CD14-positive monocyte (primary cell): ENCODE results near the gene THRAP3. TPM values are rescaled to one million over a fixed set of nuclear protein-coding genes. Genes with fewer than 3 reads are reported as not detected.
"Not testable (repeated sequence)": the region's sequence is repeated elsewhere in the genome, so short reads cannot be mapped to it uniquely, and the experiment has no call there.

Experiments used
- DNase-seq, 3 donors: peaks; one replicate each; pipeline ENCODE4 v3.0.0-alpha.2; 2011 to 2022
- H2AFZ ChIP-seq: 2 replicates; pipeline ENCODE4 v1.6.0; 2012; ENCODE audit warnings: mild to moderate bottlenecking, low read depth, low read length, inconsistent platforms; ENCODE audit not compliant: insufficient read depth, poor library complexity, severe bottlenecking
- H3K27ac ChIP-seq, 2 donors: 1 replicate in 1 of 2; 2 replicates in 1 of 2; pipeline ENCODE4 v1.5.1; 2012 to 2013; ENCODE audit warnings: low read length in 2 of 2, control low read depth in 1 of 2, inconsistent platforms in 1 of 2, low read depth in 1 of 2, mild to moderate bottlenecking in 1 of 2
- H3K27me3 ChIP-seq, 2 donors: one replicate each; pipeline versions ENCODE4 v1.6.0 to v1.6.1; 2011 to 2013; ENCODE audit warnings: low read length in 2 of 2; ENCODE audit not compliant: control insufficient read depth in 2 of 2, insufficient read depth in 2 of 2
- H3K36me3 ChIP-seq, 2 donors: replicated peaks in 1 of 2; 1 replicate in 1 of 2; 2 replicates in 1 of 2; pipeline versions ENCODE4 v1.5.1 to v1.6.1; 2012 to 2013; ENCODE audit warnings: low read length in 2 of 2, control low read depth in 1 of 2, inconsistent platforms in 1 of 2, mild to moderate bottlenecking in 1 of 2; ENCODE audit not compliant: insufficient read depth in 2 of 2, control insufficient read depth in 1 of 2
- H3K4me1 ChIP-seq, 2 donors: 1 replicate in 1 of 2; 2 replicates in 1 of 2; pipeline versions ENCODE4 v1.5.1 to v1.6.1; 2012 to 2013; ENCODE audit warnings: low read length in 2 of 2, control low read depth in 1 of 2, inconsistent platforms in 1 of 2, mild to moderate bottlenecking in 1 of 2, moderate library complexity in 1 of 2; ENCODE audit not compliant: insufficient read depth in 2 of 2, control insufficient read depth in 1 of 2
- H3K4me2 ChIP-seq: replicated peaks from 2 replicates; pipeline ENCODE3; 2012; ENCODE audit warnings: low read length, moderate library complexity, mild to moderate bottlenecking; ENCODE audit not compliant: poor library complexity, severe bottlenecking; ENCODE audit errors: extremely low read depth
- H3K4me3 ChIP-seq, 3 experiments: fragments of 200-600 bp in 1 of 3; sonication (generic) in 1 of 3; replicated peaks in 1 of 3; 1 replicate in 2 of 3; 2 replicates in 1 of 3; pipeline ENCODE4 v1.5.1; 2011 to 2013; ENCODE audit warnings: low read length in 3 of 3, mild to moderate bottlenecking in 3 of 3, control low read depth in 2 of 3, low read depth in 2 of 3, inconsistent platforms in 1 of 3, moderate library complexity in 1 of 3
- H3K79me2 ChIP-seq: 2 replicates; pipeline ENCODE4 v1.6.0; 2012; ENCODE audit warnings: mild to moderate bottlenecking, control low read depth, inconsistent platforms, low read length, moderate library complexity; ENCODE audit not compliant: insufficient read depth
- H3K9ac ChIP-seq: 2 replicates; pipeline ENCODE4 v1.6.0; 2017; ENCODE audit warnings: low read length, mild to moderate bottlenecking; ENCODE audit not compliant: insufficient read depth, poor library complexity, severe bottlenecking
- H3K9me3 ChIP-seq, 2 donors: replicated peaks in 1 of 2; 1 replicate in 1 of 2; 2 replicates in 1 of 2; pipeline versions ENCODE4 v1.5.1 to v1.6.1; 2012 to 2013; ENCODE audit warnings: low read length in 2 of 2, control low read depth in 1 of 2; ENCODE audit not compliant: control insufficient read depth in 1 of 2, insufficient read depth in 1 of 2
- H4K20me1 ChIP-seq: 2 replicates; pipeline ENCODE4 v1.6.0; 2012; ENCODE audit warnings: mild to moderate bottlenecking, low read length, control low read depth, moderate library complexity; ENCODE audit not compliant: insufficient read depth
- H3K27ac Mint-ChIP-seq, 7 donors: one replicate each; pipeline ENCODE4 v1.8.0; 2020; ENCODE audit warnings: mild to moderate bottlenecking in 7 of 7, mixed read lengths in 7 of 7, moderate library complexity in 6 of 7, inconsistent platforms in 2 of 7
- H3K27me3 Mint-ChIP-seq, 3 donors: one replicate each; pipeline ENCODE4 v1.8.0; 2021 to 2022; ENCODE audit warnings: low read depth in 3 of 3, mild to moderate bottlenecking in 3 of 3, mixed read lengths in 3 of 3, moderate library complexity in 3 of 3, inconsistent platforms in 1 of 3
- H3K36me3 Mint-ChIP-seq, 2 donors: one replicate each; pipeline ENCODE4 v1.8.0; 2020; ENCODE audit warnings: mixed read lengths in 2 of 2, inconsistent platforms in 1 of 2, mild to moderate bottlenecking in 1 of 2
- H3K4me1 Mint-ChIP-seq: one replicate; pipeline ENCODE4 v1.8.0; 2020; ENCODE audit warnings: mild to moderate bottlenecking, mixed read lengths
- H3K4me3 Mint-ChIP-seq, 2 donors: one replicate each; pipeline ENCODE4 v1.8.0; 2020; ENCODE audit warnings: mild to moderate bottlenecking in 2 of 2, mixed read lengths in 2 of 2, moderate library complexity in 1 of 2
- H3K9me3 Mint-ChIP-seq, 7 donors: one replicate each; pipeline ENCODE4 v1.8.0; 2020 to 2022; ENCODE audit warnings: mixed read lengths in 7 of 7, mild to moderate bottlenecking in 6 of 7, moderate library complexity in 6 of 7, inconsistent platforms in 2 of 7
- CTCF ChIP-seq: fragments of 200-600 bp; IDR thresholded peaks from one replicate; pipeline ENCODE4 v1.8.0; 2022; ENCODE audit warnings: antibody characterized with exemption, mild to moderate bottlenecking
- WGBS: methylation state at CpG from one replicate; pipeline ENCODE4 v1.1.5; 2013; ENCODE audit warnings: missing lambda C conversion rate; ENCODE audit not compliant: insufficient coverage; 5-methylcytosine and 5-hydroxymethylcytosine counted together
- intact Hi-C, 2 donors: fragments of 100-400 bp; cut with micrococcal nuclease; formaldehyde crosslinking; loops; one replicate each; pipeline versions ENCODE4 v1.15.0 to v1.15.1; 2023
- polyA plus RNA-seq, 3 donors: library from polyadenylated mRNA; depleted of rRNA in 1 of 3; unstranded in 2 of 3; stranded (reverse) in 1 of 3; fragments of 300-500 nt in 2 of 3; fragments of >200 nt in 1 of 3; fragmentation: Illumina TruSeq in 2 of 3; gene quantifications; 1 replicate in 2 of 3; 2 replicates in 1 of 3; pipeline ENCODE4 v1.2.3, GENCODE V29; 2012 to 2021

The THRAP3 gene
- polyA plus RNA-seq, 3 donors, result 30.1 to 63.4 (median 35.7) TPM

GRCh38 chr1:36183309-36183856 lies 40.9 kb upstream of the THRAP3 start:
- Mint-ChIP-seq H3K27me3 (no peaks in the 10 kb centered on the region), H3K4me3 (no peak overlapping the region), H3K9me3 (peaks cover 0 to 1% (median 0%) of the 10 kb centered on the region in 7 donors), H3K4me1 (peaks cover 5% of the 10 kb centered on the region), H3K36me3 (peaks cover 33 to 44% of the 10 kb centered on the region in 2 donors), H3K27ac (peak overlapping the region in 5 of 7 donors; percentile 7 to 72 (median 52))
- H3K4me1 ChIP-seq, result peaks cover 5 to 7% of the 10 kb centered on the region in 2 donors
- WGBS, result 100% methylated on average over 2 of the region's 2 CpGs
- H3K27me3 ChIP-seq, result no peaks in the 10 kb centered on the region
- no peak overlapping the region for H3K4me3 ChIP-seq
- H3K4me2 ChIP-seq, result no peak overlapping the region
- H3K79me2 ChIP-seq, result no peaks in the 10 kb centered on the region
- H3K36me3 ChIP-seq, result peaks cover 33 to 35% of the 10 kb centered on the region in 2 donors
- H3K9me3 ChIP-seq, result no peaks in the 10 kb centered on the region
- H3K27ac ChIP-seq, result peak overlapping the region in 1 of 2 donors; percentile 44
- intact Hi-C loops, result loop anchor here in 1 of 2 donors (10.0 kb wide), 1 partner anchor 101 kb away; no protein-coding TSS in a partner anchor
- H3K9ac ChIP-seq, result no peak overlapping the region
- no peak for DNase-seq
- peaks cover 38% of the 10 kb centered on the region for H4K20me1 ChIP-seq
- H2AFZ ChIP-seq, result no peak overlapping the region
- no peak for TF ChIP-seq CTCF

- Mint-ChIP-seq H3K27ac (peak overlapping the region; percentile 37 to 89 (median 78)), H3K4me3 (peak overlapping the region in 1 of 2 donors; percentile 79), H3K36me3 (no peaks in the 10 kb centered on the region), H3K4me1 (peaks cover 5% of the 10 kb centered on the region), H3K27me3 (peaks cover 0 to 6% (median 1%) of the 10 kb centered on the region in 3 donors), H3K9me3 (no peaks in the 10 kb centered on the region)
- H3K9me3 ChIP-seq, result no peaks in the 10 kb centered on the region
- H4K20me1 ChIP-seq, result peaks cover 2% of the 10 kb centered on the region
- no peaks in the 10 kb centered on the region for H3K79me2 ChIP-seq
- DNase-seq, result peak; percentile 83 to 89 (median 89)
- peak overlapping the region; percentile 12 to 28 for H3K27ac ChIP-seq
- no peak overlapping the region for H3K9ac ChIP-seq
- TF ChIP-seq CTCF, result peak; percentile 78
- H3K4me2 ChIP-seq, result peak overlapping the region; percentile 18
- H3K4me3 ChIP-seq, result no peak overlapping the region
- no peaks in the 10 kb centered on the region for H3K36me3 ChIP-seq
- peak overlapping the region; percentile 70 for H2AFZ ChIP-seq
- peaks cover 5 to 7% of the 10 kb centered on the region in 2 donors for H3K4me1 ChIP-seq
- H3K27me3 ChIP-seq, result no peaks in the 10 kb centered on the region
- WGBS, result 17% methylated on average over 9 of the region's 9 CpGs
- intact Hi-C loops, result loop anchor here (1.0 to 10.0 kb wide), 7 partner anchors 34 to 97 kb away; partner anchors contain the start of genes TRAPPC3 (in 2 of the 2) and THRAP3 (in 1 of the 2)
These were observed 36.2 kb upstream of the THRAP3 start for GRCh38 chr1:36187800-36188593.

GRCh38 chr1:36196805-36197204 lies 27.4 kb upstream of the THRAP3 start:
- H3K36me3 Mint-ChIP-seq, H3K27me3 Mint-ChIP-seq: not testable (repeated sequence)
- 97% methylated on average over 9 of the region's 12 CpGs for WGBS

More at GRCh38 chr1:36196805-36197204, 27.4 kb upstream of the THRAP3 start:
- H4K20me1 ChIP-seq, H3K4me1 ChIP-seq, H3K4me1 Mint-ChIP-seq, H2AFZ ChIP-seq, H3K4me2 ChIP-seq, H3K9ac ChIP-seq, H3K9me3 ChIP-seq, H3K4me3 Mint-ChIP-seq, H3K36me3 ChIP-seq, H3K9me3 Mint-ChIP-seq, DNase-seq, H3K27ac Mint-ChIP-seq, H3K27ac ChIP-seq, H3K79me2 ChIP-seq, H3K4me3 ChIP-seq, intact Hi-C loops, H3K27me3 ChIP-seq: not testable (repeated sequence)
